ENCODE results near the gene DZIP1L. TPM values are rescaled to one million over a fixed set of nuclear protein-coding genes. Genes with fewer than 3 reads are reported as not detected.
A peak's percentile ranks its signal among the peaks of the same experiment; 100 is the strongest.

Gene DZIP1L
- 9.2 and 10.4 TPM in 2 replicates for total RNA-seq (2021)
- long read RNA-seq, partial matches to known transcripts: 2 of 17 reads
- long read RNA-seq, other reads (novel, unspliced or antisense): 13 of 17 reads

- Histone ChIP-seq H4K91ac (ENCODE audit: insufficient read length, low read depth, low read length) (no peak within 1 kb of the TSS), H3K56ac (ENCODE audit: insufficient read length, low read depth, low read length) (no peak within 1 kb of the TSS), H3T11ph (ENCODE audit: low read length) (no peak within 1 kb of the TSS), H4K8ac (replicated peaks; ENCODE audit: insufficient read length, low read depth, low read length) (no peak within 1 kb of the TSS), H3K27me3 (ENCODE audit: insufficient read depth, low read length) (no peaks in the 10 kb centered on the region), H2BK12ac (ENCODE audit: insufficient read length, low read depth, low read length) (no peak within 1 kb of the TSS), H3K27ac (ENCODE audit: insufficient read length, low read depth, low read length) (no peak within 1 kb of the TSS), H3K9me3 (ENCODE audit: control insufficient read depth, low read depth, low read length) (no peaks in the 10 kb centered on the region), H3K23me2 (ENCODE audit: insufficient read length, low read depth, low read length, poor library complexity, severe bottlenecking) (peaks cover 7% of the 10 kb centered on the region), H3K4me2 (ENCODE audit: insufficient read depth, insufficient read length, low read length) (peak within 1 kb of the TSS; percentile 84), H3K23ac (ENCODE audit: insufficient read length, low read depth, low read length) (no peak within 1 kb of the TSS), H3K4ac (ENCODE audit: low read depth, low read length) (no peak within 1 kb of the TSS), H2BK15ac (ENCODE audit: low read depth, low read length) (no peak within 1 kb of the TSS), H3K79me2 (ENCODE audit: insufficient read depth, low read length) (no peaks in the 10 kb centered on the region), H4K5ac (ENCODE audit: insufficient read length, low read depth, low read length) (no peak within 1 kb of the TSS), H2BK120ac (ENCODE audit: low read depth, low read length, poor library complexity, severe bottlenecking) (no peak within 1 kb of the TSS), H4K20me1 (ENCODE audit: control insufficient read depth, insufficient read depth, insufficient read length) (peaks cover 2% of the 10 kb centered on the region), H2AK5ac (ENCODE audit: insufficient read length, low read length) (no peak within 1 kb of the TSS), H3K79me1 (ENCODE audit: insufficient read depth, low read depth, low read length, poor library complexity, severe bottlenecking) (no peaks in the 10 kb centered on the region), H3K4me1 (ENCODE audit: insufficient read depth, low read length) (no peaks in the 10 kb centered on the region), H3K18ac (ENCODE audit: insufficient read length, low read depth, low read length) (peak within 1 kb of the TSS; percentile 79), H3K14ac (ENCODE audit: insufficient read depth, low read length) (peak within 1 kb of the TSS; percentile 89), H2AFZ (ENCODE audit: low read length) (no peak within 1 kb of the TSS), H2BK20ac (ENCODE audit: low read depth, low read length, poor library complexity, severe bottlenecking) (no peak within 1 kb of the TSS), H2BK5ac (ENCODE audit: insufficient read length, low read length) (no peak within 1 kb of the TSS), H3K9ac (ENCODE audit: extremely low read depth, insufficient read length, low read length) (peak within 1 kb of the TSS; percentile 64)
- Mint-ChIP-seq H3K36me3 (ENCODE audit: insufficient read depth in 1 of 3, low read depth in 3 of 3) (peaks cover 0 to 18% (median 4%) of the 10 kb centered on the region in 3 experiments; a peak in 6 of 7 replicates), H3K4me3 (peak within 1 kb of the TSS; percentile 88 to 93), H3K27me3 (ENCODE audit: low read depth) (peaks cover 3% of the 10 kb centered on the region; the same call in 1 of the 2 replicates), H3K9me3 (peaks cover 3 to 8% of the 10 kb centered on the region in 2 experiments; a peak in 4 of 5 replicates), H3K4me1 (peaks cover 31 to 36% of the 10 kb centered on the region in 2 experiments), H3K27ac (peak within 1 kb of the TSS; percentile 80 to 98 (median 95))
- WGBS (ENCODE audit: extremely low coverage, insufficient read length, low lambda C conversion rate): no CpG with 5 or more reads among the region's 86 CpGs
- peak; percentile 85 for DNase-seq
- TF ChIP-seq, protein P1, sequence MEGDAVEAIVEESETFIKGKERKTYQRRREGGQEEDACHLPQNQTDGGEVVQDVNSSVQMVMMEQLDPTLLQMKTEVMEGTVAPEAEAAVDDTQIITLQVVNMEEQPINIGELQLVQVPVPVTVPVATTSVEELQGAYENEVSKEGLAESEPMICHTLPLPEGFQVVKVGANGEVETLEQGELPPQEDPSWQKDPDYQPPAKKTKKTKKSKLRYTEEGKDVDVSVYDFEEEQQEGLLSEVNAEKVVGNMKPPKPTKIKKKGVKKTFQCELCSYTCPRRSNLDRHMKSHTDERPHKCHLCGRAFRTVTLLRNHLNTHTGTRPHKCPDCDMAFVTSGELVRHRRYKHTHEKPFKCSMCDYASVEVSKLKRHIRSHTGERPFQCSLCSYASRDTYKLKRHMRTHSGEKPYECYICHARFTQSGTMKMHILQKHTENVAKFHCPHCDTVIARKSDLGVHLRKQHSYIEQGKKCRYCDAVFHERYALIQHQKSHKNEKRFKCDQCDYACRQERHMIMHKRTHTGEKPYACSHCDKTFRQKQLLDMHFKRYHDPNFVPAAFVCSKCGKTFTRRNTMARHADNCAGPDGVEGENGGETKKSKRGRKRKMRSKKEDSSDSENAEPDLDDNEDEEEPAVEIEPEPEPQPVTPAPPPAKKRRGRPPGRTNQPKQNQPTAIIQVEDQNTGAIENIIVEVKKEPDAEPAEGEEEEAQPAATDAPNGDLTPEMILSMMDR (conservative IDR thresholded peaks at IDR 0.05): peak; percentile 64
These were observed at the start of gene DZIP1L for GRCh38 chr3:138114988-138115971. Gene DZIP1L, minus strand, starts transcription at chr3:138115608. Its CDS starts 11,637 bp downstream, at chr3:138103971.
